Prostate gland (tissue), 2 donors: ENCODE measurements around the gene DDX51.

Experiments used
- CTCF ChIP-seq, 4 experiments: fragments of 200-600 bp in 2 of 4; fragments of 450-650 bp in 2 of 4; sonication (generic) in 2 of 4; IDR thresholded peaks; 1 replicate in 3 of 4; 2 replicates in 1 of 4; pipeline ENCODE4 v1.5.1; 2016 to 2019; ENCODE audit warnings: antibody characterized with exemption in 4 of 4, mild to moderate bottlenecking in 2 of 4, moderate library complexity in 2 of 4
- POLR2A ChIP-seq: fragments of 450-650 bp; IDR thresholded peaks from one replicate; pipeline ENCODE4 v1.6.1; 2016; ENCODE audit warnings: antibody characterized with exemption, mild to moderate bottlenecking

GRCh38 chr12:132182206-132182710 is 38.1 kb upstream of the DDX51 start:
- TF ChIP-seq CTCF (IDR thresholded peaks at IDR 0.05) (no peak), POLR2A (no peak)
